Sigmoid colon (tissue), 7 donors: ENCODE data around the gene MUC6. TPM values are rescaled to one million over a fixed set of nuclear protein-coding genes. Genes with fewer than 3 reads are reported as not detected.

Experiments used
- DNase-seq: peaks from one replicate; pipeline ENCODE4 v3.0.0-alpha.2; 2019
- H3K27ac ChIP-seq, 4 donors: fragments of 200-600 bp; sonication (generic); one replicate each; pipeline ENCODE4 v1.5.1; 2016 to 2019; ENCODE audit warnings: mild to moderate bottlenecking in 1 of 4
- H3K27me3 ChIP-seq, 3 donors: fragments of 200-600 bp; sonication (generic); one replicate each; pipeline ENCODE4 v1.5.1; 2019; ENCODE audit warnings: mild to moderate bottlenecking in 1 of 3
- H3K36me3 ChIP-seq, 4 donors: fragments of 200-600 bp; sonication (generic); one replicate each; pipeline ENCODE4 v1.5.1; 2016 to 2019
- H3K4me1 ChIP-seq, 4 donors: fragments of 200-600 bp; sonication (generic); one replicate each; pipeline ENCODE4 v1.5.1; 2017 to 2019
- H3K4me3 ChIP-seq, 4 donors: fragments of 200-600 bp; sonication (generic); one replicate each; pipeline ENCODE4 v1.5.1; 2017 to 2019; ENCODE audit warnings: mild to moderate bottlenecking in 2 of 4, moderate library complexity in 1 of 4
- H3K9me3 ChIP-seq, 4 donors: fragments of 200-600 bp in 3 of 4; sonication (generic) in 3 of 4; one replicate each; pipeline versions ENCODE4 v1.5.1 to v1.6.1; 2013 to 2019
- EP300 ChIP-seq, 4 donors: sonication (generic); formaldehyde crosslinking; IDR thresholded peaks; one replicate each; pipeline ENCODE4 v1.6.1; 2017; ENCODE audit warnings: antibody characterized with exemption in 4 of 4
- POLR2A ChIP-seq, 2 donors: fragments of 450-650 bp; IDR thresholded peaks; one replicate each; pipeline ENCODE4 v1.6.1; 2016; ENCODE audit warnings: antibody characterized with exemption in 2 of 2, mild to moderate bottlenecking in 2 of 2, moderate library complexity in 2 of 2
- POLR2AphosphoS5 ChIP-seq, 4 donors: sonication (generic); formaldehyde crosslinking; IDR thresholded peaks; one replicate each; pipeline ENCODE4 v1.6.1; 2017; ENCODE audit warnings: antibody characterized with exemption in 4 of 4
- WGBS, 2 donors: extraction: QIAGEN DNeasy Blood & Tissue Kit; methylation state at CpG; one replicate each; pipeline ENCODE4 v1.1.7; 2013; 5-methylcytosine and 5-hydroxymethylcytosine counted together
- intact Hi-C: fragments of 100-400 bp; cut with DNase I; formaldehyde crosslinking; loops from one replicate; pipeline ENCODE4 v1.15.1; 2023
- polyA plus RNA-seq, 3 donors: library from polyadenylated mRNA; stranded (reverse); fragments of 200-250 nt; gene quantifications; one replicate each; pipeline ENCODE4 v1.2.3, GENCODE V29; 2013
- total RNA-seq, 4 donors: library from RNA; depleted of rRNA; stranded (reverse); fragments of >200 nt; gene quantifications; one replicate each; pipeline ENCODE4 v1.1.0, GENCODE V29; 2016
- TF ChIP-seq, protein P1 (sequence below), 4 experiments: fragments of 450-650 bp in 3 of 4; fragments of 200-600 bp in 1 of 4; IDR thresholded peaks; one replicate each; pipeline ENCODE4 v1.5.1; 2016 to 2019; ENCODE audit warnings: antibody characterized with exemption in 4 of 4, mild to moderate bottlenecking in 3 of 4, moderate library complexity in 2 of 4
- donor health status: healthy with polysubstance abuse.
- donor health status: Bipolar disorder and iron deficiency.
- donor health status: healthy.

The MUC6 gene, protein sequence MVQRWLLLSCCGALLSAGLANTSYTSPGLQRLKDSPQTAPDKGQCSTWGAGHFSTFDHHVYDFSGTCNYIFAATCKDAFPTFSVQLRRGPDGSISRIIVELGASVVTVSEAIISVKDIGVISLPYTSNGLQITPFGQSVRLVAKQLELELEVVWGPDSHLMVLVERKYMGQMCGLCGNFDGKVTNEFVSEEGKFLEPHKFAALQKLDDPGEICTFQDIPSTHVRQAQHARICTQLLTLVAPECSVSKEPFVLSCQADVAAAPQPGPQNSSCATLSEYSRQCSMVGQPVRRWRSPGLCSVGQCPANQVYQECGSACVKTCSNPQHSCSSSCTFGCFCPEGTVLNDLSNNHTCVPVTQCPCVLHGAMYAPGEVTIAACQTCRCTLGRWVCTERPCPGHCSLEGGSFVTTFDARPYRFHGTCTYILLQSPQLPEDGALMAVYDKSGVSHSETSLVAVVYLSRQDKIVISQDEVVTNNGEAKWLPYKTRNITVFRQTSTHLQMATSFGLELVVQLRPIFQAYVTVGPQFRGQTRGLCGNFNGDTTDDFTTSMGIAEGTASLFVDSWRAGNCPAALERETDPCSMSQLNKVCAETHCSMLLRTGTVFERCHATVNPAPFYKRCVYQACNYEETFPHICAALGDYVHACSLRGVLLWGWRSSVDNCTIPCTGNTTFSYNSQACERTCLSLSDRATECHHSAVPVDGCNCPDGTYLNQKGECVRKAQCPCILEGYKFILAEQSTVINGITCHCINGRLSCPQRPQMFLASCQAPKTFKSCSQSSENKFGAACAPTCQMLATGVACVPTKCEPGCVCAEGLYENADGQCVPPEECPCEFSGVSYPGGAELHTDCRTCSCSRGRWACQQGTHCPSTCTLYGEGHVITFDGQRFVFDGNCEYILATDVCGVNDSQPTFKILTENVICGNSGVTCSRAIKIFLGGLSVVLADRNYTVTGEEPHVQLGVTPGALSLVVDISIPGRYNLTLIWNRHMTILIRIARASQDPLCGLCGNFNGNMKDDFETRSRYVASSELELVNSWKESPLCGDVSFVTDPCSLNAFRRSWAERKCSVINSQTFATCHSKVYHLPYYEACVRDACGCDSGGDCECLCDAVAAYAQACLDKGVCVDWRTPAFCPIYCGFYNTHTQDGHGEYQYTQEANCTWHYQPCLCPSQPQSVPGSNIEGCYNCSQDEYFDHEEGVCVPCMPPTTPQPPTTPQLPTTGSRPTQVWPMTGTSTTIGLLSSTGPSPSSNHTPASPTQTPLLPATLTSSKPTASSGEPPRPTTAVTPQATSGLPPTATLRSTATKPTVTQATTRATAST (N-terminal part only)
- total RNA-seq (not detected), polyA plus RNA-seq (under 1 TPM in 2 of 3 donors, not detected in 1; under 0.01 to 0.04 TPM)

DNA sequence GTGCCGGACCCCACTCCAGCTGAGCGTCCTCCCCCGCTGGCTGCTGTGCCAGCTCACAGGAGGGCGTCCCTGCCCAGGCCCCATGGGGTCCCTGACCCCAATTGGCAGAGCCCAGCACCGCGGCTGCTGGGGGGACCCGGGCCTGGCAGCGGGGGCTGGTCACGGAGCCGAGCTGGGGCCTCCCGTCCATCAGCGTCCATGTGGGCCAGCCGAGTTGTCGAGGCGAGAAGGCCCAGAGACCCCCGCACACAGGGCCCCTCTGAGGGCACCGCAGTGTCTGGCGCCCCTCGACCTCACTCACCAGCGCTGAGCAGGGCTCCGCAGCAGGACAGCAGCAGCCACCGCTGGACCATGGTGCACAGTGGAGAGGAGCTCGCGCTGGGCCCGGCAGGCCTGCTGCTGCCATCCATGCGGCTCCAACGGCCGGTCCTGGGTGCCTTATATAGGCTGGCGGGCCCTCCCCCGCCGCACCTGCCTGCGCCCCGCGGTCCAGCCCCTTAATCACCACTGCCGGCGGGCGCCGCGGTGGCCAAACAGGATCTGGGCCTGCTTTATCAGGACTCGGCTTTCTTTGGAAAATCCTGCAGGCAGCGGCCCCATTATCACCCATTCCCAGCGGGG is at the start of gene MUC6:
MUC6 (minus strand) TSS at position 416 of the 621 bp plus-strand sequence; CDS start at position 353, 63 bp downstream.
- TF ChIP-seq POLR2A (IDR thresholded peaks at IDR 0.05) = no peak
- TF ChIP-seq POLR2AphosphoS5 (IDR thresholded peaks at IDR 0.05) = no peak
- TF ChIP-seq, protein P1, sequence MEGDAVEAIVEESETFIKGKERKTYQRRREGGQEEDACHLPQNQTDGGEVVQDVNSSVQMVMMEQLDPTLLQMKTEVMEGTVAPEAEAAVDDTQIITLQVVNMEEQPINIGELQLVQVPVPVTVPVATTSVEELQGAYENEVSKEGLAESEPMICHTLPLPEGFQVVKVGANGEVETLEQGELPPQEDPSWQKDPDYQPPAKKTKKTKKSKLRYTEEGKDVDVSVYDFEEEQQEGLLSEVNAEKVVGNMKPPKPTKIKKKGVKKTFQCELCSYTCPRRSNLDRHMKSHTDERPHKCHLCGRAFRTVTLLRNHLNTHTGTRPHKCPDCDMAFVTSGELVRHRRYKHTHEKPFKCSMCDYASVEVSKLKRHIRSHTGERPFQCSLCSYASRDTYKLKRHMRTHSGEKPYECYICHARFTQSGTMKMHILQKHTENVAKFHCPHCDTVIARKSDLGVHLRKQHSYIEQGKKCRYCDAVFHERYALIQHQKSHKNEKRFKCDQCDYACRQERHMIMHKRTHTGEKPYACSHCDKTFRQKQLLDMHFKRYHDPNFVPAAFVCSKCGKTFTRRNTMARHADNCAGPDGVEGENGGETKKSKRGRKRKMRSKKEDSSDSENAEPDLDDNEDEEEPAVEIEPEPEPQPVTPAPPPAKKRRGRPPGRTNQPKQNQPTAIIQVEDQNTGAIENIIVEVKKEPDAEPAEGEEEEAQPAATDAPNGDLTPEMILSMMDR (IDR thresholded peaks at IDR 0.05) = no peak
- TF ChIP-seq EP300 (IDR thresholded peaks at IDR 0.05) = no peak
- no peaks in the 10 kb centered on the region for H3K9me3 ChIP-seq
- H3K4me3 ChIP-seq = no peak within 1 kb of the TSS
- WGBS, 2 donors = 47 to 69% methylated on average over 42 of the region's 42 CpGs
- intact Hi-C loops = no loop called here
- no peaks in the 10 kb centered on the region for H3K4me1 ChIP-seq
- peaks cover 0 to 34% (median 28%) of the 10 kb centered on the region in 3 donors for H3K27me3 ChIP-seq
- no peak for DNase-seq
- H3K27ac ChIP-seq = no peak within 1 kb of the TSS
- no peaks in the 10 kb centered on the region for H3K36me3 ChIP-seq

DNA sequence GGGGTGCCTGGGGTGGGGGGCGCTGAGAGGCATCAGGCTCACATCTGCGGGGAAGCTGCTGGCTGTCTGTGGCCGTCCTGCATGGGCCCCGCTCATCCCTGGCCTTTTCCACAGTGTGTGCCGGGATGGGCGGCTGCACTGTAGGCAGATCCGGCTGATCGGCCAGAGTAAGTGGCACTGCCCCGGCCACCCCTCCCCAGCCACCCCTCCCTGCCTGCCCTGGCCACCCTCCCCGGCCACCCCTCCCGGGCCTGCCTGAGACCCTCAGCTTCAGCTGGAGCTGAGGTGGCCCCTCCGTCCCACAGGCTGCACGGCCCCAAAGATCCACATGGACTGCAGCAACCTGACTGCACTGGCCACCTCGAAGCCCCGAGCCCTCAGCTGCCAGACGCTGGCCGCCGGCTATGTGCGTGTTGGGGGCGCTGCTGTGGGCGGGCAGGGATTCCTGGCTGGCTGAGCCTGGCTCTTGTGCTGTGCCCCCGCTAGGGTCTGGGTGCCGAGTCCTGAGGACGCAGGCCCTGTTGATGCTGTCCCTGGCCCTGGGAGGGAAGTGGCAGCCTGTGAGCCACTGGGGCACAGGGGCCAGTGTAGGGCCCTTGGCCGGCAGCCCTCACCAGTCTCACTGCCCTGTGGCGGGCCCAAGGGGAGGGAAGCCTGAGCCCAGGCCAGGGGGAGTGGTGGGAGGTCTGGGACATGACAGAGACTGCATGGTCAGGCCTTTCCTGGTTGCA is 49.1 kb upstream of the MUC6 start:
- TF ChIP-seq EP300 (IDR thresholded peaks at IDR 0.05) (no peak), POLR2A (IDR thresholded peaks at IDR 0.05) (no peak), POLR2AphosphoS5 (IDR thresholded peaks at IDR 0.05) (no peak)
- TF ChIP-seq, protein P1 (IDR thresholded peaks at IDR 0.05) = no peak
- 86 to 89% methylated on average over 26 of the region's 26 CpGs for WGBS, 2 donors
- Histone ChIP-seq H3K4me3 (no peak overlapping the region), H3K27ac (no peak overlapping the region), H3K9me3 (no peaks in the 10 kb centered on the region), H3K27me3 (peaks cover 0 to 4% (median 0%) of the 10 kb centered on the region in 3 donors), H3K4me1 (no peaks in the 10 kb centered on the region), H3K36me3 (no peaks in the 10 kb centered on the region)
- DNase-seq = peak; percentile 52
- intact Hi-C loops = no loop called here

DNA sequence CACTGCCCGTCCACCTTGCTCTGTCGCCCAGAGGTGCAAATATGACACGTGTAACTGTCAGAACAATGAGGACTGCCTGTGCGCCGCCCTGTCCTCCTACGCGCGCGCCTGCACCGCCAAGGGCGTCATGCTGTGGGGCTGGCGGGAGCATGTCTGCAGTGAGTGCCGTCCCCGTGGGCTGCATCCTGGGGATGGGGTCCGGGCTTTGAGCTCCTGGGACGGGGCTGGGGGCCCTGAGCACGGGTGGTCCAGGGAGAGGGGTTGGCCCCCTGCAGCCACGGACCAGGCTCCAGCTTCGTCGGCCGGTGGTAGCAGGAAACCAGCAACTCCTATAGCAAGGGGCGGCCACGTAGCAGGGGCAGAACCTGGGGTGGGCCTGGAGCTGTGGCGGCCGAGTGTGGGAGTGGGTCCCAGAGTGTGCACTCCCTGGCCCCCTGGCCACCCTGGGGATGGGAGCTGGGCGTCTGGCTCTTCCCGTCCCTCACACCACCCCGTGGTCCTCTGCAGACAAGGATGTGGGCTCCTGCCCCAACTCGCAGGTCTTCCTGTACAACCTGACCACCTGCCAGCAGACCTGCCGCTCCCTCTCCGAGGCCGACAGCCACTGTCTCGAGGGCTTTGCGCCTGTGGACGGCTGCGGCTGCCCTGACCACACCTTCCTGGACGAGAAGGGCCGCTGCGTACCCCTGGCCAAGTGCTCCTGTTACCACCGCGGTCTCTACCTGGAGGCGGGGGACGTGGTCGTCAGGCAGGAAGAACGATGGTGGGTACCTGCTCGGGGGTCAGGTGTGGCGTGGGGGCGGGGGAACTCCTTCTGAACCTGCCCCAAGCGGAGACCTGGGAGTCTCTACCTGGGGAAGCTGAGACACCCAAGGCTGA is 48.3 kb upstream of the MUC6 start:
- peak; percentile 52 for DNase-seq
- TF ChIP-seq, protein P1 (IDR thresholded peaks at IDR 0.05) = no peak
- TF ChIP-seq POLR2AphosphoS5 (IDR thresholded peaks at IDR 0.05) (no peak), EP300 (IDR thresholded peaks at IDR 0.05) (no peak), POLR2A (IDR thresholded peaks at IDR 0.05) (no peak)
- intact Hi-C loops = no loop called here

More for the DNA sequence above, 48.3 kb upstream of the MUC6 start:
- Histone ChIP-seq H3K9me3 (no peaks in the 10 kb centered on the region), H3K4me1 (no peaks in the 10 kb centered on the region), H3K4me3 (no peak overlapping the region), H3K36me3 (no peaks in the 10 kb centered on the region), H3K27me3 (peaks cover 0 to 4% (median 0%) of the 10 kb centered on the region in 3 donors), H3K27ac (no peak overlapping the region)
- 64 to 79% methylated on average over 49 of the region's 49 CpGs for WGBS, 2 donors
